Non-pigmented ciliary epithelial cell (primary cell): Measurements from ENCODE around the gene SERINC1.
A peak's percentile ranks its signal among the peaks of the same experiment; 100 is the strongest.

ENCODE experiments used
- DNase-seq: peaks from one replicate; pipeline ENCODE4 v3.0.0-alpha.2; 2010; ENCODE audit warnings: low read depth

Gene SERINC1

DNA sequence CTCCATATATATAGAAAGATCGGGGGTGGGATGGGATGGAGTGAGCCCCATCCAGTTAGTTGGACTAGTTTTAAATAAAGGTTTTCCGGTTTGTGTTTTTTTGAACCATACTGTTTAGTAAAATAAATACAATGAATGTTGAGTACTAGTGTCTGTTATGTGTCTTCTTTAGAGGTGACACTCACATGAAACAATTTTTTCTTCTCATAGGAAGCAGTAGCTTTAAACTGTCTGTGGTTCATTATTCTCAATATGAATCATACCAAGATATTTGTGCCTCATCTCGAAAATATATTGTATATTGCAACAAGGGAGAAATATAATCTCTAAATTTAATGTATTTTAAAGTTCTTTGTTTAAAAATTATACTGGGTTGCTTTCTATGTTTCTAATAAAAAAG is 38.8 kb downstream of the SERINC1 start:
- DNase-seq: peak; percentile 5

DNA sequence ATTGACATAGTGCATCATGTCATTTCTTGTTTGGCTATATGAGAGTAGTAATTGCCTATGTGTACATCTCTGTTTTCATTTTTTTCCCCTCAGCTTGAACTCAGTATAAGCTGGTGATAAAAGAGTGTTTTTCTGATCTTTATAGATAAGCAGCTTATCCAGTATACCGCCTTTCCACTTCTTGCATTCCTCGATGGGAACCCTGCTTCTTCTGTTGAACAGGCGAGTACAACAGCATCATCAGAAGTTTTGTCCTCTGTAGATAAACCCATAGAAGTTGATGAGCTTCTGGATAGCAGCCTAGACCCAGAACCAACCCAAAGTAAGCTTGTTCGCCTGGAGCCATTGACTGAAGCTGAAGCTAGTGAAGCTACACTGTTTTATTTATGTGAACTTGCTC is 39.8 kb downstream of the SERINC1 start:
- DNase-seq: no peak

DNA sequence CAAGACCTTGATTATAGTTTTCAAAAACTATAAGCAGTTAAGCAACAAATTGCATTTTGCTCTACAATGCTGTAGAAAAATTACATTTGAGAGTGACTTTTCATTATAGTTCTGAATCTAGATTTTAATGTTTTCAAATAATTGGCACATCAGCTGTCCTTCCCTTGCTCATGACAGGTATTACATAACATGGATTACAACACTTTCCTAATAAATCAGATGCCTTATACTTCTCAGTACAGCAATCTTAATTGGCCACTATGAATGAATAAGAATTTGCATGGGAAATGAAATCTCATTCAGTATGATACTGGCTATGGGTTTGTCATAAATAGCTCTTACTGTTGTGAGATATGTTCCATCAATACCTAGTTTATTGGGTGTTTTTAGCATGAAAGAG is 42.3 kb downstream of the SERINC1 start:
- no peak for DNase-seq

DNA sequence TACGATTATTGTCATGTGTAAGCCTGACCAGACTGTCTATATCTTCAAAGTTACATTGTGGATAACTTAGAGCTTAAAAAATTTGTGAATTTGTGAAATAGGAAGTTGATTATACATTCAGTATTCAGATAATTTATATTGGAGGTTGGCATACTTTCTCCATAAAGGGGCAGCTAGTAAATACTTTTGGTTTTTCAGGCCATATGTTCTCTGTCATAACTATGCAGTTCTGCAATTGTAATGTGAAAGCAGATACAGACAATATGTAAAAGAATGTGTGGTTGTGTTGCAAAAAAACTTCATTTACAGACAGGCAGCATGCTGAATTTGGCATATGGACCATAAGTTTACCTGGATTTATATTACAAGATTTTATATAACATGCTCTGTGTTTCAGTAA is 42.8 kb downstream of the SERINC1 start:
- no peak for DNase-seq

DNA sequence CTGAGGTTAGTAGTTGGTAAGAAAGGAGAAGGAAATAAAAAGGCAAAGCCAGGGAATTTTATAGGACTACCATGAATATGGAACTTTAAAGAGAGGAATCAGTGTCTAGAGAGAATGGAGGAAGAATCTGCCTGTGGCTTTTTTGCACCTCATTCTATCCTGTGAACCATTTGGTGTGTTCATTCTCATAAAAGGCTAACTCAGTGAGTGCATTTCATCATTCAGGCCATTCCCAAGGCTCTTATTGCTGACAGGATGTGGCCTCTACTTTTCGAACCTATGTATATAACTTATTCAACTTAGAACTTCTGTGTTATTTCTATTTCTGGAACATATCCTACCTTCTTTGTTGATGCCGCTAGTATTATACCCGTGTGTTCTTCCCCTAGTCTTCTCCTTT is 45.0 kb downstream of the SERINC1 start:
- no peak for DNase-seq

DNA sequence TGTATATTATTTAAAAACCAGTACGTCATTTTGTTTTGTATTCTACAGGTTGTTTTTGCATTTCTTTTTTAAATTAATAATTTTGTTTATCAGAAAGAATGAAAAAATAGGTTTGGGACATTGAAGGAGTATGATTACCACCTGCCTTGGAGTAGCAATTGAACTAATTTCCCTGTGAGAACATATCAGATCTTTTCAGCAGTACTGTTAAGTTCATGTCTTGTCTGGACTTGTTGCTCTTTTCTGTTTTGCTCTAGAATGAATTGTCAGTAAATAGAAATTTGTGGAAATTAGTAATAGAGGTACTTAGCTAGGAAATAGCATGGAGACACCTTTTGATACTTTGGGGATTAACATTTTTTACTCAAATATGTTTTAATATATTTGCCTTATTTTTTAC is 47.9 kb downstream of the SERINC1 start:
- no peak for DNase-seq

DNA sequence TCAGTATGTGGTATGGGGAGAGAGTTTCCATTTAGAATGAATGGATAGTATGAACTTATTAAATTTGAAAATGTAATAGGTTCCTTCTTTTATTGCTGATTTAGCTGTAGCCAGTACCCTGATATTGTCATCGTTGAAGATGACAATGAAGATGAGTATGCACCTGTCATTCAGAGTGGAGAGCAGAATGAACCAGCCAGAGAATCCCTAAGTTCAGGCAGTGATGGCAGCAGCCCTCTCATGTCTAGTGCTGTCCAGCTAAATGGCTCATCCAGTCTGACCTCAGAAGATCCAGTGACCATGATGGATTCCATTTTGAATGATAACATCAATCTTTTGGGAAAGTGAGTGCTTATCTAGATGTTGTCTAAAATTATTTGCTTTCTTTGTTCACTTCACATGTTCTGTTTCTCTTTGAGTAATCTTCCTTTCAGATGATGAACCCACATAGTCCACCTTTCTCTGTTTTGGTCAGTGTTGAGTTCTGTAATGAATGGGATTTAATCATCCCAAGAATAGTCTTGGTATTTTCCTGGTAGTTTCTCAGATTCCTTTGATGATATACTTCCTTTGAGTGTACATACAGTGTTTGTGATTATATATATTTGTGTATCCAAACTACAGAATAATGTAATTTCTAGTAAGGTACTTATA is 48.9 kb downstream of the SERINC1 start:
- DNase-seq: no peak

DNA sequence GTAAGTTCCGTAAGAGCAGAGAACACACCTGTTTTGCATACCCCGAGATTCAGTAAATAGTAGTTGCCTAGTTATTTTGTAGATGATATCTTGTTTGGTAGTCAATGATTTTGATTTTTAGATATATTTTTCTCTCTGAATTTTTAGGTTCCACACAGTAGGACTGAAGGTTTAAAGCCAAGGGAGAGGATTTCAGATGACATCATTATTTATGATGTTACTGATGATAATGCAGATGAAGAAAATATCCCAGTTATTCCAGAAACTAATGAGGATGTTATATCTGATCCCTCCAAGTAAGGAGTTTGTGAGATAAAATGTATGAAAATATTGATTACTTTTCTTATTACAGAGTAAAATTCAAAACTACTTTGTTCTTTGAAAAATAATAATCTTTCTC is 49.6 kb downstream of the SERINC1 start:
- no peak for DNase-seq

DNA sequence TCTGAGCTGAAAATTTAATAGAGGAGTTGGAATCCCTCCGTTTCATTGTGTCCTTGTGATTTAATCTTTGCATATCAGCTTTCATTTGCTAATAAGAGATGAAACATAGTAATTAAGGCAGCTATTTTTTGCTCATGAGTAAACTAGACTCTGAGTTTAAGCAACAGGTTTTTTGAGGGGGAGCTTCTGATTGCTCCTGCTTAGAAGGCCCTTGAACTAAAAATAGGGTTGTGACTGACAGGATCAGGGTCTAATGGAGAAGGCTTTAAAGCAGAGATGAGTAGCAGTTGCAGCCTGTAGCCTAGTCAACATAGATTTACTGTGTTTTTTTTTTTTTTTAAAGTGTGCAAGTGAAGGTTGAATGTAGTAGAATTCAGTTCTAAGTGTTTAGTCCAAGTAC is 54.8 kb downstream of the SERINC1 start:
- DNase-seq: no peak

DNA sequence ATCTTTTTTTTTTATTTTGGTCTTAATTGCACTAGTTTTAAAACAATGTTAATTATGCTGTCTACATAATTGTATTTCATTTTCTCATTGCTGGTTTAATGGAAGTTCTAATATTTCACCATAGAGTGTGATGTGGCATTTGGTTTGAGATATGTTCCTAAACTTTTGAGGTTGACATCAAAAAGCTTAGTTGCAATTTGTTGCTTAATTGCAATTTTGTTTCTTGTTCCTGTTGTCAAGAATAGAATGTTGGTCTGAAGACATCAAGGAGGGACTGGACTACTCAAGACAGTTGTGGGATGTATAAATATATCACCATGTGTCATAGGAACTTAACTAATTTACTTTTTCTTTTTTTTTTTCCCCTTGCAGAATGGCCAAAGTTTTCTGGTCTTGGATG is 59.6 kb downstream of the SERINC1 start:
- no peak for DNase-seq

DNA sequence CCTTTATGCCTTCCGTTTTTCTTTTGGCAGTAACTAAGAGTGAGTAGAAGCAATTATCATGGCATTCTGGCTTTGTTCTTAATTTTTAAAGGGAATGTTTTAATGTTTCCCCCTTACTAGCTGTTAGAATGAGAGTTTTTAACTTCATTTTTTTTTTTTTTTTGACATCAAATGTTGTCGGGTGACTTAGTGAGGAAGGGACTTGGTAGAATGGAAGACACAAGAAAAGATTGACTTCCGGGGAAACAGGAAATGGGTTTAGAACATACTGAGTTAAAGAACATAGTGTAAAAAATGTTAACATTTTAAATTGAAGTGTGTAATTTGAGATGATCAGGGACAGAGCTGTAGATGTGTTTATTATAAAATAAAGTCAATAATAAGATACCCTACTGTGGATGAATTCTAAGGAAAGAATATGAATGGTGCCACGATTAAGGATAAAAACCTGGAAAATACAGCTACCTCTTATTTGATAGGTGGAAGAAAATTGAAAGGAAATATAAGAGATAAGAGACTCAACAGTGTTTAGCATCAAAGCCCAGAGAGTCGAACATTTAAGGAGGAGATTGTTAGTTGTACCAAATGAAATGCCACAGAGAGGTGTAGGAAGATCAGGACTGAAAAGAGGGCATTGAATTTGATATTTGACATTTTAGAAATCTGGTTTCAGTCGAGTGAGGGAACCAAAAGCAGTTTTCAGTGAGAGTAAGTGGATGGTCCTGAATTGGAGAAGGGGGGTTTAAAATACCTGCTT is 62.7 kb downstream of the SERINC1 start:
- DNase-seq: no peak

DNA sequence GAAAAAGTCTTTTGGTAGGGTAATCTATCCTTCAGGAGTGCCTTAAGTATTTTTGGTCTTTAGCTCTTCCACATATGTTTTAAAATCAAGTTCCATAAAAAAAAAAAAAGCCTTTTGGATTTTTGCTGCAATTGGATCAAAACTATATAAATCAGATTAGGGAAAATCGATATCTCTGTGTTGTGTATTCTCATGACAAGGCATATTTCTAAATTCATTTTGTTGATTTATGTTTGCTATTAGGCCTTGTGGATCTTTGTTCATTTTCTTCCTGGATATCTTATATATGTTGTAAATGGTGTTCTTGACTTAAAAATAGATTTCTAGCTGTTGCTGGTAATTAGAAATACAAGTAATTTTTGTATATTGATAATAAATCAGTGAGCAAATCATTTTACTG is 63.4 kb downstream of the SERINC1 start:
- no peak for DNase-seq

DNA sequence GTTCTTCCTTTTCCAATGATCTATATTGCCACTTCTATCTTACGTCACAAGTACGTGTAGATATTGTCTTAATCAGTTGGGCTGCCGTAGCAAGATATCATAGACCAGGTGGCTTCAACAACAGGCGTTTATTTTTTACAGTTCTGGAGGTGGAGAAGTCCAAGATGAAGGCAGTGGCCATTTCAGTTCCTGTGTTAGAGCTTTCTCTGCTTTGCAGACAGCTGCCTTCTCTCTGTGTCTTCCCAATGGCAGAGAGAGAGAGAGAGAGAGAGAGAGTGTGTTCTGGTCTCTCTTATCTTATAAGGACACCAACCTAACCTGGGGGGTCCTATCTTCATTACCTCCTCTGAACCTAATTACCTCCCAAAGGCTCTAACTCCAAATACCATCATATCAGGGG is 63.9 kb downstream of the SERINC1 start:
- DNase-seq: no peak

DNA sequence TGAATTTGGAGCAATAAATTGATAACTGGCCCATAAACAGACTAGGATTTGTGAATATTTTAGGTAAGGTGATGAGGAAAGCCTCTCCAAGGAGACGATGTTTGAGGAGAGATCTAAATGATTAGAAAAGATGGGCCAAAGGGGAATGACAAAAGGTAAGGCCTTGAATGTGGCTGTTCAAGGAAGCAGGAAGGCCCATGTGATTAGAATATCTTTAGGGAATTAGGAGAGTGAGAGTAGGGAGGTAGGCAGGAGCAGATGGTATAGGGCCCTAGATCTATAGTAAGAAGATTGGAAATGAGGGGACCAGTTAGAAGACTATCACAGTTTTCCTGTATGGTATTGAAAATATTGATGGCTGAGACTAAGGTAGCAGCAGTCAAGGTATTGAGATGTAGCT is 65.4 kb downstream of the SERINC1 start:
- DNase-seq: no peak

DNA sequence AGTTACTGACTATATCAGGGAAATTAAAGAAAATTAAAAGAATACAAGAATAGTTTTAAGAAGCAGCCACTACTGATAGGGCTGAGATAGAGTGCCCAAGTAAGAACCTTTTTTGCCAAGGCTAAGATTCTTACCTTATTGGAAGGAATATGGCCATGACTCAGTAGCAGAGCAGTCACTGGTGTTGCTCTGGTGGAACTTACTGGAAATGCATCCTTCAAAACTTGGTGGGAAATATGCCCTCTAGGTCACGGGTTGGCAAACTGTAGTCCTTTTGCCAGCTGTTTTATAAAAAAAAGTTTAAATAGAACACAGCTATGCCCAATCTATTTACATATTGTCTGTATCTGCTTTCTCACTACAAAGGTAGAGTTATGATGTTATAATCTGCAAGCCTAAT is 66.2 kb downstream of the SERINC1 start:
- DNase-seq: no peak

DNA sequence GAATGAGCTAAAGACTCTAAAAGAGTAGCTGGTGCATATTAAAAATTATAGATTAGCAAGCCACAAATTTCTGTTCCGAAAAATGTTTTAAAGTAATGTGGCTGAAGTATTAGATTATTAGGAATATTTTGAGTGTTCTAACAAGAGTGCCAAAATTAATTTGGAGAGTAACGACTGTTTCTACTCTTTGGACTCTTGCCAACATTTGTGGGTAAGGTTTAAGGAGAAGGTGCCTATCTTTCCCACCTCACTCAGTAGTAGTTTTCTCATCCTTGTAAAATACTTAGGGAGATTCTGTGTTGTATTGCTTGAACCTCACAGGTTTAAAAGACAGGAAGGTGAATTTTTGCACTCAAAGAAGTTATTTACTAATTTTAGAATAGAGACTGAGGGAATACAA is 67.2 kb downstream of the SERINC1 start:
- no peak for DNase-seq

DNA sequence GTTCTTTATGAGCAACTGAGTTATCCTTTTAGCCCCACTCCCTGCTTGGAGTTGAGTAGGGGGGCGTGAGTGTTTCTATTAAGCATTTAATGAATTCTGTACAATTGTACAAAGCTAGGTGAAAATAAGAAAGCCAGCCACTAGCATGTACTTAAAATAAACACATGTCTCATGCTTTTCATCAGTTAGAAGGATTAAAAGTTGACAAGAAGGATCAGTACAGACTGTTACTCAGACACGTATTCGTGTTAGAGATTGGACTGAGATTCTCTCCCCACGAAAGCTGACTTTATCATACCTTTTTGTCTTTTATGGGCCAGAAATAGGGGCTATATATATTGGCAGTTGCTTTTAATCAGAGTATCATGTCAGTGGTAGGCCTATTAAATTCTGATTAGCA is 70.5 kb downstream of the SERINC1 start:
- no peak for DNase-seq

DNA sequence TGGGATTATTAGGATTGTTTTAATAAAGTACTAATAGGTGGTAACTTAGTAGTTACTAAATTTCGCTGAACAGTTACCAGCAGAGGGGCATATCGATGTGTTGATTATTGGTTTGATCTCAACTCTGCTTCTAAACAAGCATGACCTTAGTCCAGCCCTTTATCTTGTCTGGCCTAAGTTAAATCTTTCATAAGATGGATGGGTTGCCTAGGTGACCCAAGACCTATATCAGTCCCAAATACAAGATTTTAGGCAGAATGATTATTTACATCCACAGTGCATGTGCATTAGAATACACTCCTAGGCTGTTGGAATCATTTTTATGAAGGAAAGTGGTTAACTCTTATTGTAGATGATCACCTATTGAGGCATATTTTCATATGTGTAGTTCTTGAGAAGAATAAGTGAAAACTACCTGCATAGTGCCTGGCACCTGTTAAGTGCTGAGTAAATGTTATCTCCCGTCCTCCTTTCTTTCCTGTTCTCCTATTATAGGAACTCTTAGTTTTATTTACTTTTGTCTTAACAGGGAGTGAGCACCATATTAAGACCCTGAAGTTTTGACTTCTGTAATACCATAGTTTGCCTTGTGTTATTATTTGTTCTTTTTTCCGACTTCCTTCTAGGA is 71.0 kb downstream of the SERINC1 start:
- DNase-seq: no peak

DNA sequence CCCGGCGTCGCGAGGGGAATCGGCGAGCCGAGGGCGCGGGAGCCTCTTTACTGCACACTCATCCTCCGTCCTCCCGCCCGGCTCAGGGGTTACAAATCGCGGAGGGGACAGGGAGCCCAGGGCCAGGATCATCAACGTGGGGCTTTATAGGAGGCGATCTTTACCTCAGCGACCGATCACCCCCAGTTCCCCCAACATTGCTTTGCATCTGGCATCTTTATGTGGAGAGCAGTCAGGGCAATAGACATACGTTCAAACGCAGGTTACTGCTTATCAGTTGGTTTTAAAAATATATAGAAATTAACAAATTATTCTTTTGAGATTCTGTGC is 71.5 kb downstream of the SERINC1 start:
- no peak for DNase-seq

DNA sequence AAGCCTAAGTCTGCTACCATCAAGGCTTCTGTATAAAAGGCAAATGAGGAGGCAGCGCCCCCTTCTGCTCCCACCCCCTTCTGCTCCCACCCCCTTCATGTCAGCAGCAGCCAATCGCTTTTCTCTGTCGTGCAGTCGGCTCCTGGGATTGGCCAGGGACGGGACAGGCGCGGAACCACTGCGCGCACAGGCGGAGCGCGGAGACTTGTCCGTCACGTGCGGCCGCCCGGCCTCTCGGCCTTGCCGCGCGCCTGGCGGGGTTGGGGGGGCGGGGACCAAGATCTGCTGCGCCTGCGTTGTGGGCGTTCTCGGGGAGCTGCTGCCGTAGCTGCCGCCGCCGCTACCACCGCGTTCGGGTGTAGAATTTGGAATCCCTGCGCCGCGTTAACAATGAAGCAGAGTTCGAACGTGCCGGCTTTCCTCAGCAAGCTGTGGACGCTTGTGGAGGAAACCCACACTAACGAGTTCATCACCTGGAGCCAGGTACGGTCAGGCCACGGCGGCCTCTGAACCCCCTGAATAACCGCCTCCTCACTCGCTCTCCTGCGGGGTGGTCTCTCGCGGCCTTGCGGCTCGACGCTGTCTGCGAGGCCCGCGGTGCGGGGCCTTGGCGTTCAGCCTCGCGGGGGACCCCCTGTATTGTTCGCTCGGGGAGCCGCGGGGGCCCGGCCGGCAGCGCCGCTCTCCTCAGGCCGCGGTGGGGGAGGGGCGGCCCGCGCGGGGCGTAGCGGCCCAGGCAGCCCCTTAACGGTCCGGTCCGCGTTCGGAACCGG is 72.1 kb downstream of the SERINC1 start, which contains the start of gene HSF2:
HSF2 (plus strand) TSS at position 305 of the 773 bp plus-strand sequence; CDS start at position 391, 86 bp downstream.
- DNase-seq: peak; percentile 97

DNA sequence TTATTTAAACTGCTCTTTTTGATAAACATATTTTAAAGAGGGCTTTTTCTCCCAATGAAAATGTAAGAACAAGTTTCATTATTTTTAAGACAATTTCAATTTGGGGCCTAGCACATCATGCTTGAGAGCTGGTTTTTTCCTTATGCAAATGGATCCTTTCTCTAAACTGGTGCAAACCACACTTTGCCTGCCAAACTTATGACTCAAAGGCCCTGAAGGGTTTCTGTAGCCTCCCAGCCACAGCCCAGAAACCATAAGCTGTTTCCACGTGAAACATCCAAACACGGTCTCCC is 72.6 kb downstream of the SERINC1 start:
- DNase-seq: no peak

DNA sequence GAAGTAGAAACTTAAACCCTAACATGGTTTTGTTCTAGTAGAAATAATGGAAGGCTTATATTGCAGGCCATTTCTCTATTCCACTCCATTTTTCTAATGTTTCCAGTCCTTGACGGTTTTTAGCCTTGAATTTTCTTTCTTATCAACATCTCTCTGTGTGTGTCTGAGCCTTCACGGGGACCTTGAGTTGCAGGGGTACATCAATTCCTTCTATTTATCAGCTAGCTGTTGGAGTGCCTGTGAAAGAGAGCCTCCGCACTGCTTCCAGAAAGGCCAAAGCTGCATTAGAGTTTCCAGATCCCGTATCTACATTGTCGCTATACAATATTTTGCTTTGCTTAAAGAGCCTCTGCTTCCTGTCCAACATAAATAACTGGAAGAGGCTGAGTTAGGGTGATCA is 77.6 kb downstream of the SERINC1 start:
- DNase-seq: no peak

DNA sequence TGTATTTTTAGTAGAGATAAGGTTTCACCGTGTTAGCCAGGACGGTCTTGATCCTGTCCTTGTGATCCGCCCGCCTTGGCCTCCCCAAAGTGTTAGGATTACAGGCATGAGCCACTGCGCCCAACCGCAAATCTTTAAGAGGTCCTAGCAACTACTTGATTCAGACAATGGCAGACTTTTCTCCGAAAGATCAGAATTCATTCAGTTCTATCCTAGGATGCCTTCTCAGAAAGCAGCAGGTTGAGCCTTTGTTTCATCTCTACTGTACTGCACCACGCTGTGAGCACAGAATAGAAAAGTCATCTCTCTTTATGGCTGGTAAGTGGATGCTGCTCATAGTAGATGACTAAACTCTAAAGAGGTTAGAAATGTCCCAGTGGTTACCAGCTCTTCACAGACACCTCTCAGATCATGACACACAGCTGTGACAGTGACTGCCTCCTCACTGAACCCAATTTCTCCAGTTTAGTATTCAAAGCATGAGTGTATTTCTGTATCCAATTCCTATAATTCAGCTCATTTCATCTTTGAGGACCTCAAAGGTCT is 78.2 kb downstream of the SERINC1 start:
- DNase-seq: no peak
